Heart right ventricle (tissue), 16 donors: Measurements from ENCODE around the gene EDN2. TPM values are rescaled to one million over a fixed set of nuclear protein-coding genes. Genes with fewer than 3 reads are reported as not detected.

Experiments
- ATAC-seq, 8 donors: fragments of 200-7000 bp; cut with Tn5 transposase; one replicate each; pipeline ENCODE4 v1.9.1; 2020; ENCODE audit warnings: mild to moderate bottlenecking in 8 of 8, moderate library complexity in 8 of 8, moderate number of reproducible peaks in 1 of 8
- DNase-seq, 2 donors: peaks; one replicate each; pipeline ENCODE4 v3.0.0-alpha.2; 2020
- H3K27ac ChIP-seq, 10 donors: fragments of 200-600 bp; sonication (generic) in 2 of 10; one replicate each; pipeline versions ENCODE4 v1.5.0 to v1.8.0; 2020 to 2022; ENCODE audit warnings: mild to moderate bottlenecking in 3 of 10
- H3K27me3 ChIP-seq, 7 donors: fragments of 200-600 bp; one replicate each; pipeline ENCODE4 v1.8.0; 2021 to 2022; ENCODE audit warnings: mild to moderate bottlenecking in 2 of 7
- H3K36me3 ChIP-seq, 9 donors: fragments of 200-600 bp; sonication (generic) in 1 of 9; one replicate each; pipeline versions ENCODE4 v1.5.0 to v1.8.0; 2020 to 2022; ENCODE audit warnings: mild to moderate bottlenecking in 2 of 9
- H3K4me1 ChIP-seq, 9 donors: fragments of 200-600 bp; sonication (generic) in 1 of 9; one replicate each; pipeline versions ENCODE4 v1.5.0 to v1.8.0; 2020 to 2022; ENCODE audit warnings: mild to moderate bottlenecking in 4 of 9
- H3K4me3 ChIP-seq, 10 donors: fragments of 200-600 bp; sonication (generic) in 2 of 10; one replicate each; pipeline versions ENCODE4 v1.5.0 to v1.8.0; 2020 to 2022; ENCODE audit warnings: mild to moderate bottlenecking in 7 of 10, moderate library complexity in 2 of 10
- H3K9me3 ChIP-seq, 11 donors: fragments of 200-600 bp in 10 of 11; sonication (generic) in 2 of 11; one replicate each; pipeline versions ENCODE4 v1.5.0 to v1.8.0; 2013 to 2022; ENCODE audit warnings: mild to moderate bottlenecking in 2 of 11, control low read depth in 1 of 11, moderate library complexity in 1 of 11
- CTCF ChIP-seq, 9 donors: fragments of 200-600 bp; sonication (generic) in 2 of 9; IDR thresholded peaks; one replicate each; pipeline versions ENCODE4 v1.5.0 to v1.8.0; 2021 to 2022; ENCODE audit warnings: antibody characterized with exemption in 9 of 9, mild to moderate bottlenecking in 5 of 9, moderate library complexity in 1 of 9
- WGBS, 2 donors: extraction: QIAGEN DNeasy Blood & Tissue Kit; methylation state at CpG; one replicate each; pipeline ENCODE4 v1.1.7; 2013; ENCODE audit warnings: inconsistent platforms in 1 of 2; 5-methylcytosine and 5-hydroxymethylcytosine counted together
- intact Hi-C, 10 donors: fragments of 100-400 bp; cut with DNase I; formaldehyde crosslinking; loops; one replicate each; pipeline versions ENCODE4 v1.11.1 to v1.14.2; 2022
- polyA plus RNA-seq, 2 donors: library from polyadenylated mRNA; stranded (reverse); fragments of 200-250 nt; gene quantifications; one replicate each; pipeline ENCODE4 v1.2.3, GENCODE V29; 2013
- total RNA-seq, 10 donors: library from RNA; stranded (reverse); fragmentation: NEBNext Ultra II Directional in 3 of 10; extraction: Animal tissue kit (Norgen Biotek cat#: 25700) in 3 of 10; gene quantifications; one replicate each; pipeline versions ENCODE4 v1.2.1 to v1.2.4, GENCODE V29; 2021 to 2023
- donor health status: Arrhythmogenic right ventricular cardiomyopathy.
- donor health status: ischemic (EF 13 %, LVEDD 7.1; RV severe dilation, severe dysfunction).
- donor health status: healthy with polysubstance abuse.
- donor health status: DM: no; HTN: yes; CAD: no.
- donor health status: DM: no; HTN: no; CAD: no.
- donor health status: ischemic (EF 25% LVEDD 6.9; RV normal size, moderate dysfunction).
- donor health status: ischemic (EF 25% LVEDD 5.7; RV mildly dilated, moderate dysfunction).
- donor health status: healthy.
- donor health status: DM: yes; HTN: yes; CAD: no.
- donor health status: Ischemic cardiomyopathy.
- donor health status: ischemic (EF 35%, LVEDD 5.7; RV mildly dilated, moderate dysfunction).
- donor health status: nonischemic (EF 11% LVEDD 7.7; RV severe dilation, severe dysfunction).
- donor health status: DM: yes; HTN: yes; CAD: no.
- donor health status: PGD.
- donor health status: ischemic (EF 29% LVEDD 5.4; RV normal size, mild dysfunction).
- donor health status: nonischemic (EF 23%, LVEDD 6.1; RV moderate dilation, normal function).

EDN2 gene
- total and polyA plus RNA-seq, 12 donors: 0.30 to 8.5 (median 1.0) TPM; not detected in 5

- Histone ChIP-seq H3K4me1 (peaks cover 17 to 64% (median 48%) of the 10 kb centered on the region in 9 donors), H3K36me3 (no peaks in the 10 kb centered on the region), H3K27me3 (peaks cover 0 to 17% (median 0%) of the 10 kb centered on the region in 7 donors), H3K4me3 (peak overlapping the region in 7 of 10 donors; percentile 9 to 54 (median 45)), H3K9me3 (no peaks in the 10 kb centered on the region), H3K27ac (peak overlapping the region; percentile 77 to 97 (median 92))
- WGBS, 2 donors: 74 to 78% methylated on average over 19 of the region's 19 CpGs
- intact Hi-C loops: loop anchor here in 1 of 10 donors (10.0 kb wide), 1 partner anchor 61 kb away; no protein-coding TSS in a partner anchor
- peak in 4 of 9 donors; percentile 21 to 40 (median 27) for TF ChIP-seq CTCF (IDR thresholded peaks at IDR 0.05)
- DNase-seq (no peak), ATAC-seq (peak in 5 of 8 donors; percentile 4 to 24 (median 7))
Observed at GRCh38 chr1:41495210-41495948, 10.9 kb upstream of the EDN2 start.

GRCh38 chr1:41494351-41495209 is 10.1 kb upstream of the EDN2 start:
- Histone ChIP-seq H3K36me3 (no peaks in the 10 kb centered on the region), H3K4me1 (peaks cover 14 to 58% (median 41%) of the 10 kb centered on the region in 9 donors), H3K9me3 (no peaks in the 10 kb centered on the region), H3K27me3 (peaks cover 0 to 17% (median 0%) of the 10 kb centered on the region in 7 donors), H3K27ac (peak overlapping the region in 7 of 10 donors; percentile 87 to 97 (median 93)), H3K4me3 (no peak overlapping the region)
- ATAC-seq (no peak), DNase-seq (no peak)
- TF ChIP-seq CTCF (IDR thresholded peaks at IDR 0.05): no peak
- WGBS, 2 donors: 84 to 88% methylated on average over 17 of the region's 17 CpGs
- intact Hi-C loops: loop anchor here in 1 of 10 donors (10.0 kb wide), 1 partner anchor 60 kb away; no protein-coding TSS in a partner anchor

- TF ChIP-seq CTCF (IDR thresholded peaks at IDR 0.05): no peak
- H3K4me1 ChIP-seq: peaks cover 9 to 50% (median 33%) of the 10 kb centered on the region in 9 donors
- H3K36me3 ChIP-seq: no peaks in the 10 kb centered on the region
- intact Hi-C loops: loop anchor here in 1 of 10 donors (10.0 kb wide), 1 partner anchor 59 kb away; no protein-coding TSS in a partner anchor
- WGBS, 2 donors: 86 to 89% methylated on average over 9 of the region's 9 CpGs
- H3K27me3 ChIP-seq: peaks cover 0 to 17% (median 0%) of the 10 kb centered on the region in 7 donors
- ATAC-seq (no peak), DNase-seq (no peak)
- no peaks in the 10 kb centered on the region for H3K9me3 ChIP-seq
- H3K27ac ChIP-seq: peak overlapping the region in 1 of 10 donors; percentile 93
- no peak overlapping the region for H3K4me3 ChIP-seq
Observed at GRCh38 chr1:41493626-41494350, 9.3 kb upstream of the EDN2 start.
